IMR-90 (cell line): Measurements from ENCODE around the gene STUM. TPM values are rescaled to one million over a fixed set of nuclear protein-coding genes. Genes with fewer than 3 reads are reported as not detected.

Experiments
- ATAC-seq: fragments of 200-7000 bp; cut with Tn5 transposase; 2 replicates; pipeline ENCODE4 v1.9.1; 2020; ENCODE audit warnings: low read depth, mild to moderate bottlenecking, moderate library complexity
- BruUV-seq: library from RNA; stranded (reverse); fragments of 400-500 nt; replicated peaks from 2 replicates; lab custom pipeline; 2021; lab: Mats Ljungman, UMichigan
- CTCF ChIA-PET: fragments of 300-600 bp; formaldehyde crosslinking; extraction: SDS; loops from one replicate; lab custom pipeline; 2021; ENCODE audit warnings: antibody characterized with exemption; lab: Yijun Ruan, JAX
- POLR2A ChIA-PET: fragments of 300-600 bp; sonication (Branson Sonifier 250); formaldehyde crosslinking; loops from one replicate; lab custom pipeline; 2022; ENCODE audit warnings: antibody characterized with exemption; ENCODE audit not compliant: unreplicated experiment; lab: Charles Lee
- DNase-seq: peaks from one replicate; pipeline ENCODE4 v3.0.0; 2013
- H2AFZ ChIP-seq: replicated peaks from 2 replicates; pipeline ENCODE3; 2013; ENCODE audit warnings: low read length, mild to moderate bottlenecking; ENCODE audit not compliant: poor library complexity
- H2AK5ac ChIP-seq: 2 replicates; pipeline ENCODE4 v1.6.1; 2013; ENCODE audit warnings: low read depth, low read length, inconsistent platforms
- H2AK9ac ChIP-seq: replicated peaks from 2 replicates; pipeline ENCODE3; 2013; ENCODE audit warnings: mild to moderate bottlenecking, low read depth, low read length, moderate library complexity; ENCODE audit not compliant: poor library complexity
- H2BK120ac ChIP-seq: 2 replicates; pipeline ENCODE4 v1.6.1; 2013; ENCODE audit warnings: low read depth, low read length, inconsistent platforms
- H2BK15ac ChIP-seq: 3 replicates; pipeline ENCODE4 v1.6.1; 2013; ENCODE audit warnings: low read depth, low read length, inconsistent platforms
- H2BK20ac ChIP-seq: 2 replicates; pipeline ENCODE4 v1.6.1; 2013; ENCODE audit warnings: low read depth, mild to moderate bottlenecking, inconsistent platforms, low read length, moderate library complexity
- H2BK5ac ChIP-seq: 2 replicates; pipeline ENCODE4 v1.6.1; 2013; ENCODE audit warnings: mild to moderate bottlenecking, low read depth, low read length, inconsistent platforms; ENCODE audit not compliant: poor library complexity, severe bottlenecking
- H3K14ac ChIP-seq: replicated peaks from 2 replicates; pipeline ENCODE4 v1.6.1; 2013; ENCODE audit warnings: low read depth, low read length, inconsistent platforms
- H3K18ac ChIP-seq: 2 replicates; pipeline ENCODE4 v1.6.1; 2013; ENCODE audit warnings: low read depth, low read length, control low read depth
- H3K23ac ChIP-seq: 2 replicates; pipeline ENCODE4 v1.6.1; 2013; ENCODE audit warnings: low read depth, low read length, inconsistent platforms
- H3K27ac ChIP-seq: 2 replicates; pipeline ENCODE4 v1.5.1; 2013; ENCODE audit warnings: mild to moderate bottlenecking, control low read depth, low read length; ENCODE audit not compliant: insufficient read depth
- H3K27me3 ChIP-seq: 2 replicates; pipeline ENCODE4 v1.6.1; 2013; ENCODE audit warnings: low read length; ENCODE audit not compliant: control insufficient read depth, insufficient read depth
- H3K36me3 ChIP-seq: 2 replicates; pipeline ENCODE4 v1.6.1; 2013; ENCODE audit warnings: low read length, mixed read lengths; ENCODE audit not compliant: control insufficient read depth, insufficient read depth
- H3K4ac ChIP-seq: 2 replicates; pipeline ENCODE4 v1.6.1; 2013; ENCODE audit warnings: low read depth, low read length, inconsistent platforms
- H3K4me1 ChIP-seq: 2 replicates; pipeline ENCODE4 v1.6.1; 2013; ENCODE audit warnings: low read length, mixed read lengths; ENCODE audit not compliant: control insufficient read depth, insufficient read depth
- H3K4me2 ChIP-seq: 2 replicates; pipeline ENCODE4 v1.6.1; 2013; ENCODE audit warnings: low read depth, mild to moderate bottlenecking, control low read depth, low read length, moderate library complexity
- H3K4me3 ChIP-seq: 2 replicates; pipeline ENCODE4 v1.5.1; 2013; ENCODE audit warnings: low read depth, mild to moderate bottlenecking, control low read depth, low read length, moderate library complexity; ENCODE audit not compliant: insufficient read depth
- H3K56ac ChIP-seq: 2 replicates; pipeline ENCODE4 v1.6.1; 2013; ENCODE audit warnings: low read length, inconsistent platforms; ENCODE audit not compliant: insufficient read depth; ENCODE audit errors: extremely low read depth
- H3K79me1 ChIP-seq, 2 experiments: 2 replicates each; pipeline ENCODE4 v1.6.1; 2013; ENCODE audit warnings: low read length in 2 of 2, inconsistent platforms in 1 of 2, low read depth in 1 of 2
- H3K9ac ChIP-seq: 2 replicates; pipeline ENCODE4 v1.6.1; 2013; ENCODE audit warnings: low read depth, low read length, control low read depth
- H3K9me1 ChIP-seq: 2 replicates; pipeline ENCODE4 v1.6.1; 2013; ENCODE audit warnings: low read length, inconsistent platforms; ENCODE audit not compliant: insufficient read depth
- H3K9me3 ChIP-seq: 2 replicates; pipeline ENCODE4 v1.6.1; 2013; ENCODE audit warnings: low read length; ENCODE audit not compliant: control insufficient read depth, insufficient read depth
- H4K20me1 ChIP-seq: 2 replicates; pipeline ENCODE4 v1.6.1; 2013; ENCODE audit warnings: low read length, inconsistent platforms; ENCODE audit not compliant: insufficient read depth
- H4K5ac ChIP-seq: 2 replicates; pipeline ENCODE4 v1.6.1; 2013; ENCODE audit warnings: mild to moderate bottlenecking, low read depth, low read length, control low read depth
- H4K8ac ChIP-seq, 2 experiments: 2 replicates each; pipeline ENCODE4 v1.6.1; 2013; ENCODE audit warnings: low read depth in 2 of 2, low read length in 2 of 2, control low read depth in 1 of 2, inconsistent platforms in 1 of 2
- H4K91ac ChIP-seq: 2 replicates; pipeline ENCODE4 v1.6.1; 2013; ENCODE audit warnings: low read depth, low read length, inconsistent platforms; ENCODE audit not compliant: insufficient read depth
- ELK1 ChIP-seq: fragments of 150-350 bp; IDR thresholded peaks from 2 replicates; pipeline ENCODE4 v1.6.1; 2016; ENCODE audit warnings: low read depth, mild to moderate bottlenecking, low read length, moderate library complexity, borderline replicate concordance
- FOS ChIP-seq: fragments of 150-350 bp; IDR thresholded peaks from 2 replicates; pipeline ENCODE4 v1.6.1; 2016; ENCODE audit warnings: low read depth, low read length
- MAFK ChIP-seq: IDR thresholded peaks from 2 replicates; pipeline ENCODE4 v1.6.1; 2012; ENCODE audit warnings: low read depth, low read length, improper control_type of control experiment
- MAZ ChIP-seq: IDR thresholded peaks from 2 replicates; pipeline ENCODE4 v1.6.1; 2012; ENCODE audit warnings: low read depth, mild to moderate bottlenecking, low read length, improper control_type of control experiment, moderate library complexity, borderline replicate concordance
- MXI1 ChIP-seq: IDR thresholded peaks from 2 replicates; pipeline ENCODE4 v1.6.1; 2012; ENCODE audit warnings: low read depth, mild to moderate bottlenecking, low read length, moderate library complexity, borderline replicate concordance
- RAD21 ChIP-seq: IDR thresholded peaks from 2 replicates; pipeline ENCODE4 v1.6.1; 2012; ENCODE audit warnings: low read length, improper control_type of control experiment
- USF2 ChIP-seq: fragments of 150-350 bp; IDR thresholded peaks from 2 replicates; pipeline ENCODE4 v1.6.1; 2017; ENCODE audit warnings: mild to moderate bottlenecking, antibody characterized with exemption, low read length, low read depth
- WGBS, 2 experiments: methylation state at CpG; one replicate each; pipeline versions ENCODE4 v1.1.5 to v1.1.7; 2013; ENCODE audit warnings: missing lambda C conversion rate in 2 of 2; ENCODE audit not compliant: insufficient read length in 1 of 2; ENCODE audit errors: extremely low coverage in 2 of 2; 5-methylcytosine and 5-hydroxymethylcytosine counted together
- dilution Hi-C: fragments of 300-500 bp; cut with HindIII; formaldehyde crosslinking; loops from one replicate; pipeline ENCODE4 v1.14.3; 2018; ENCODE audit warnings: low sequenced_read_pairs; ENCODE audit not compliant: unreplicated experiment
- in situ Hi-C: fragments of 300-500 bp; cut with MboI; formaldehyde crosslinking; loops from 3 replicates; pipeline ENCODE4 v1.14.3; 2019; ENCODE audit warnings: low sequenced_read_pairs, inconsistent platforms, mixed read lengths
- intact Hi-C: fragments of 100-400 bp; cut with micrococcal nuclease; formaldehyde crosslinking; loops from 2 replicates; pipeline ENCODE4 v1.10.0; 2022
- polyA plus RNA-seq, 3 experiments: library from polyadenylated mRNA; depleted of rRNA; stranded (reverse); fragments of >200 nt; gene quantifications; 2 replicates each; pipeline ENCODE4 v1.2.3, GENCODE V29; 2012; ENCODE audit warnings: low replicate concordance in 1 of 3
- total RNA-seq: library from RNA; depleted of rRNA; stranded (reverse); fragments of >200 nt; gene quantifications from 2 replicates; pipeline ENCODE4 v1.2.3, GENCODE V29; 2012

STUM gene
- total and polyA plus RNA-seq, 2 of the 4 experiments (the other 2 are of a cell fraction): not detected

GRCh38 chr1:226532553-226532952, 16.0 kb upstream of the STUM start:
- ATAC-seq (no peak), DNase-seq (no peak)
- Histone ChIP-seq H3K23ac (no peak overlapping the region), H3K9me3 (no peaks in the 10 kb centered on the region), H3K18ac (no peak overlapping the region), H3K4me1 (no peaks in the 10 kb centered on the region), H3K27ac (no peak overlapping the region), H3K36me3 (no peaks in the 10 kb centered on the region), H3K56ac (no peak overlapping the region), H4K91ac (no peak overlapping the region), H3K79me1 (no peaks in the 10 kb centered on the region), H2AK9ac (no peak overlapping the region), H3K27me3 (peaks cover 18% of the 10 kb centered on the region), H2BK5ac (no peak overlapping the region), H4K20me1 (no peaks in the 10 kb centered on the region), H3K9me1 (no peaks in the 10 kb centered on the region), H3K9ac (no peak overlapping the region), H2AFZ (no peak overlapping the region), H2BK20ac (no peak overlapping the region), H2BK120ac (no peak overlapping the region), H4K5ac (no peak overlapping the region), H3K14ac (no peak overlapping the region), H2BK15ac (no peak overlapping the region), H3K4ac (no peak overlapping the region), H3K4me3 (no peak overlapping the region), H2AK5ac (no peak overlapping the region), H3K4me2 (no peak overlapping the region), H4K8ac (no peak overlapping the region)
- dilution Hi-C loops (no loop called here), in situ Hi-C loops (no loop called here), intact Hi-C loops (no loop called here)
- CTCF ChIA-PET: no interaction called here
- no CpG with 5 or more reads among the region's 2 CpGs for WGBS, 2 experiments
- TF ChIP-seq MAZ (no peak), MXI1 (no peak), USF2 (no peak), MAFK (no peak), RAD21 (no peak), ELK1 (no peak), FOS (no peak)
- POLR2A ChIA-PET: no interaction called here
- BruUV-seq: no TSS peak
